ENCODE measurements around the gene ZNF649.
"Not testable (repeated sequence)": the region's sequence is repeated elsewhere in the genome, so short reads cannot be mapped to it uniquely, and the experiment has no call there.

The ZNF649 gene

DNA sequence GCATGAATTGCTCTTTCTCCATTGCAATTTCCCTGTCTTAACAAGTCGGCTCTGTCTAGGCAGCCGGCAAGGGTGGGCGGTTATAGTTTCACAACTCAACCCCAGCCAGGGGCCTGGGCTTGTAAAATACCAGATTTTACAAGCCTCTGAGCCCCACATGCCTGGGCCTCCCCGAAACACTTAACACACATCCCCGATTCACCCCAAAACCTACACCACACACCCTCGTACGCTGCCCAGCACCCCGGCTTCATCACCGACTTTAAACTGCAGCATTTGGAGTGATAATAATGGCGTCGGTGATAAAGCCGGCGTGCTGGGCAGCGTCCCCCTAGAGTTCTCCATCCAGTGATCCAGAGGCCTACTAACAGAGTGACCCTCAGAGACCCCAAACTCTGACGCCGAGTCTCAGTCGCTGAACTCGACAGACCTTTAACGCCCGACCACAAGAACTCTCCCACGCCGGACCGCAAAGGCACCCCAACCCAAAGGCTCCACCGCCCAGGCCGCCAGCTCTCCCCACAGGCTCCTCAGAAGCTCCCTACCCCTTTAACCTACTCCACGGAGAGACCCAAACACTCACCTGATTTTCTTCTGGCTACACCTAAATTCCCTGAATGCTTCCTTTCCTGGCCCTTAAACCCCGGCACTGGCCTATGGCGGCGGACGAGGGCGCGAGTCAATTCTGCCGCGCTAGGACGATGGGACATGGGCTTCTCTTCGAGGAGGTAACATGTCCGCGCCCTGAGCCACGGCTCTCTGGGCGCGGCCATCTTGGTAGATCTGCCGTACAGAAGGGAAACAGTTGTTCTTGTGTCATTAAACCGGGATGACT is at the start of gene ZNF649:
ZNF649 (minus strand) TSS at position 687 of the 835 bp plus-strand sequence. CDS start 4,910 bp downstream, outside the sequence.
- DNase-seq (ENCODE audit: low spot score), result peak; percentile 90

DNA sequence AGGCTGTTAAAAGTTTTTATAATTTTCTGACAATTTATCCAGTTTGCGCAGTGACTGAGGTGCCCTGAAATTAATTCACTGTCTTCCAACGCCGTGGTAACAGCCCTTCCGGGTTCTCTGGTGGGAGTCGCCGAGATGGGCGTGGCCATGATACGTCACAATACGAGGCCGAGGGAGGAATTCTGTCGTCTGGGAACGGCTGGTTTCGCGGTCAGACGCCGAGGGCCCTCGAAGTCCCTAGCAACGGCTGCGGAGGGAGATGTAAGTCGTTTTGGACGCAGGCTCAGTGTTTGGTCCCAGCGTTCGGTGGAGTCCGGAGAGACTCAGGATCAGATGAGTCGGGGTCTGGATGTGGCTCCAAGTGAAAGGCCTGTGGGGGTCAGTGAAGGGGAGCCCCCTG is 44.2 kb upstream of the ZNF649 start:
- DNase-seq (ENCODE audit: low spot score), result no peak

DNA sequence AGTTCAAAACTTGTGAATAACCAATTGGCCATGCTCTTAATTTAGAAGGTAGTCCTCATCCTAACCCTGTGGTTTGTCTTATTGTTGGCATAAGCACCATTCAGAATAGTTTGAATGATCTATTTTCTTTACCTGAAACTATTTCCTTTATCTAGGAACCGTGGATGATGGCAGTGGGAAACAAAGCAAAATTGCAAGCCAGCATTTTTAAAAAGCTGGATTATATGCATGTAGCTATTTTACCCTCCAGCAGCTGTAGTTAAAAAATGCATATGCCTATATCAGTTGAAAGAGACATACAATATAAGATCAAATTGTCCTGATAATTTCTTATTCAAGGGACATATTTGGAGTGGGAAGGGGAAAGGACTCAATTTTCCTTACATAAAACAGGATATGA is 41.8 kb upstream of the ZNF649 start:
- DNase-seq (ENCODE audit: low spot score), result no peak

DNA sequence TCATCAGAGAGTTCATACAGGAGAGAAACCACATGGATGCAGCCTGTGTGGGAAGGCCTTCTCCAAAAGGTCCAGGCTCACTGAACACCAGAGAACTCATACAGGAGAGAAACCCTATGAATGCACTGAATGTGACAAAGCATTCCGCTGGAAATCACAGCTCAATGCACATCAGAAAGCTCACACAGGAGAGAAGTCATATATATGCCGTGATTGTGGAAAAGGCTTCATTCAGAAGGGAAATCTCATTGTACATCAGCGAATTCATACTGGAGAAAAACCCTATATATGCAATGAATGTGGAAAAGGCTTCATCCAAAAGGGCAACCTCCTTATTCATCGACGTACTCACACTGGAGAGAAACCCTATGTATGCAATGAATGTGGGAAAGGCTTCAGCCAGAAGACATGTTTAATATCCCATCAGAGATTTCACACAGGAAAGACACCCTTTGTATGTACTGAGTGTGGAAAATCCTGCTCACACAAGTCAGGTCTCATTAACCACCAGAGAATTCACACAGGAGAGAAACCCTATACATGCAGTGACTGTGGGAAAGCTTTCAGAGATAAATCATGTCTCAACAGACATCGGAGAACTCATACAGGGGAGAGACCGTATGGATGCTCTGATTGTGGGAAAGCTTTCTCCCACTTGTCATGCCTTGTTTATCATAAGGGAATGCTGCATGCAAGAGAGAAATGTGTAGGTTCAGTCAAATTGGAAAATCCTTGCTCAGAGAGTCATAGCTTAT is 40.2 kb upstream of the ZNF649 start:
- no peak for DNase-seq (ENCODE audit: low spot score)

DNA sequence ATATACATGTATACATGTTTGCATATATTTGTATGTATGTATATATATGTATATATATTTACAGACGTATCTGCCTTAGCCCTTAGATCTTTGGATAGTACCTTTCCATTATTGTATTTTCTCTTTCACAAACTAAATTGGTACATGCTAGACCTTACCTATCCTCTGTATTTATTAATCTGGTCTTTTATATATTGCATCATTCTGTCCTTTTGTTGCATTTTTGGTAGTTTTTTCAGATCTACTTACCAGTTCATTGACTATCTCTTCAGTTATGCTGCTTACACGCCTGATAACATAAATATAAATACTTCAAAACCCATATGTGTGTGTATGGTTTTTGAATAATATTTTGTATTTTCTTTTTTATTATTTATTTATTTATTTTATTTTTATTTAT is 34.1 kb upstream of the ZNF649 start:
- no peak for DNase-seq (ENCODE audit: low spot score)

DNA sequence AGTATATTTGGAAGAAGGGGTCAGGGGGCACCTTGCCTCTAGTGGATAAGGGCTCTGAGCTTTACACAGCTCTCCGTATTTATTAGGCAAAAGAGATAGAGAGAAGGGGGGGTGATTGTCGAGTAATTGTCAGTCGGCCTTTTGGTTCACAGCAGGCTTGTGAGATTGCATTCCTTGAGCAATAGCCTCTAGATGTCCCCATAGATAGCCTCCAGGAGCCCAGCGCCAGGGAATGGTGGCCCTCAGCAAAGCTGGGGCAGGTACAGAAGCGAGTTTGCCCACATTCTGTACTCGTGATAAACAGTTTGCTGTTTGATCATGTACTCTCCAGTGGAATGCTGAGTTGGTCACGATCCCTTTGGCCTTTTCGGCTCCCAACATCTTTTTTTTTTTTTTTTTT is 27.1 kb upstream of the ZNF649 start:
- DNase-seq (ENCODE audit: low spot score), result no peak

DNA sequence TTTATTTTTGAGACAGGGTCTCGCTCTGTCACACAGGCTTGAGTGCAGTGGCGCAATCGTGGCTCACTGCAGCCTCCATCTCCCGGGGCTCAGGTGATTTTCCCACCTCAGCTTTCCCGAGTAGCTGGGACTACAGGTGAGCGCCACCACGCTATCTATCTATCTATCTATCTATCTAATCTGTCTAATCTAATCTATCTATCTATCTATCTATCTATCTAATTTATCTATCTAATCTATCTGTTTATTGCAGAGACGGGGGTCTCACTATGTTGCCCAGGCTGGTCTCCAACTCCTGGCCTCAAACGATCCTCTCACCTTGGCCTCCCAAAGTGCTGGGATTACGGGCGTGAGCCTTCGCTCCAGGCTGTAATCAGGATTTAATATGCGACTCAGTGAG is 23.0 kb upstream of the ZNF649 start:
- no peak for DNase-seq (ENCODE audit: low spot score)

DNA sequence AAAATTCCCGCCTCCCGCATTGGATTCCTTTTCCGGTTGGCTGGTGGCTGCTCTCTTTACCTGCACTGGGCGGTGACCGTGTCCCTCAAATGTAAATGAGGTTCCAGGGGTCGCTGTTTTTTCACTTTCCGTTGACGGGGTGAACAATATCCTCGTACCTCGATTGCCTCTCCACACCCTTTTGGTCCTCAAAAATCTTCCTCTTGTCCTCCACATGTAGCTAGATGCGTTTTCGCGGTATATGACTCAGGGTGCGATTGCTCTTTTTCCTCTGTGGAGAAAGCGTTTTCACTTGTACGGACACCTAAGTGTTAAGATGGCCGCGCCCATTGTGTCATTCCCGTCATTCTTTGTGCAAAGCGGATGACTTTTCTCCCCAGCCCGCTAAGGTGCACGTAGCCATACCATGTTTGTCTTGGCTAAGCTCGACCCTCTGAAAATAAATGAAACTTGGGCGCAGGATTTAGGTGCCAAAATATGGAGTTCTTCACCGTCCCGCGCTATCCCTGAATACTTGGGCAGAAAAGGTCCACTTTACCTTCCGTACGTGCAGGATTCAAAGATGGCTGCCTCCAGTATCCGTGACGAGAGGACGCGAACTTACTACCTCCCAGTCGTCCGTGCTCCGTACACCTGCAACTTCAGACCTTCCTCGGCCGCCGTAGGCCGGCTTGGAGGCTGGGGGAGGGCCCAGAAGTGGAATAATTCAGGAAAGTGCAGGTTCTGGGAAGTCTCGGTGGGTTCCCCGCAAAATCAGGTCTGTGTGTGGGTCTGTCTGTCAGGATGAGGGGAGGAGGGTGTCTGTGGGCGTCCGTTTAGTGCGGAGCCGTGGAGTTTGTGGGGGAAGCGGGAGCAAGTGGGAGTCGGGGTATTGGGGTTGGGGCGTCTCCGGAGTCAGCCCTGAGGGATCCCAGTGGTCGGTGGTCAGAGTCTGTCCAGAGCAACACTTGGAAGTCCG is 22.2 kb upstream of the ZNF649 start, which contains the start of gene ZNF613:
ZNF613 (plus strand) TSS at position 689 of the 958 bp plus-strand sequence. CDS start 8,749 bp downstream, outside the sequence.
- peak; percentile 95 for DNase-seq (ENCODE audit: low spot score)

DNA sequence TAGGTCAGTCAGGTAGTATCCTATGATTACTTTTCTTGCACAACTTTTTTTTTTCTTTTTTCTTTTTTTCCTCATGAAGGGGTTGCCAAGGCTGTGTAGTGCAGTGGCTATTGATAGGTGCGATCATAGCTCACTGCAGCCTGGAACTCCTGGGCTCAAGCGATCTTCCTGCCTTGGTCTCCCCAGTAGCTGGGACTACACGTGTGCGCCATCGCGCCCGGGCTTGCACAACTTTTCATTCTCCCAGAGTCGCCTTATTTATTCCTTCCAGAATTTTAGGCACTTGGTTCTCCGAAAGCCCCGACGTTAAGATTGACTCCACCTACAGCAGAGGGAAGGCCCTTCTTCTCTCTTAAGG is 21.6 kb upstream of the ZNF649 start:
- DNase-seq (ENCODE audit: low spot score), result no peak

DNA sequence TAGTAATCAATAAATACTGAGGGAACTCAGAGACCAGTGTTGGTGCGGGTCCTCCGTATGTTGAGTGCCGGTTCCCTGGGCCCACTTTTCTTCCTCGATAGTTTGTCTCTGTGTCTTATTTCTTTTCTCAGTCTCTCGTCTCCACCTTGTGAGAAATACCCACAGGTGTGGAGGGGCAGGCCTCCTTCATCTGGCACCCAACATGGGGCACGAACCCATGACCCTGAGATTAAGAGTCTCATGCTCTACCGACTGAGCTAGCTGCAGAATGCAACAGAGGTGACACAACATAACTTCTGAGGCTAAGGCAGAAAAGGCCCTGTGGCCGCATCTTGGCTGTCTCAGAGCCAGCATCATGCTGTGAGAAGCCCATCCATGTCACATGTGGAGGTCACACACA is 17.1 kb upstream of the ZNF649 start:
- DNase-seq (ENCODE audit: low spot score), result no peak

DNA sequence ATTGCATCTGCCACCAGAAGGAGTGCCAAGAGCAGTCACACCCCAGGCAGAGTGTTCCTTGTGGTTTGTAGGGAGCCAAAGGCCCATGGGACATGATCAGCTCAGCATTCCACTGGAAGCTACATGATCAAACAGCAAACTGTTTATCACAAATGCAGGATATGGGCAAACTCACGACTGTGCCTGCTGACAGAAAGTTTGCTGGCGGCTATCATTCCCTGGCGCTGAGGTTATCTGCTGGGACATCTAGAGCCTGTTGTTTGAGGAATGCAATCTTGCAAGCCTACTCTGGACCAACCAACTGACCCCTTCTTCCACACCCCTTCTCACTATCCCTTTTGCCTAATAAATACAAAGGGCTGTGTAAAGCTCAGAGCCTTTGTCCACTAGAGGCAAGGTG is 14.8 kb upstream of the ZNF649 start:
- no peak for DNase-seq (ENCODE audit: low spot score)

DNA sequence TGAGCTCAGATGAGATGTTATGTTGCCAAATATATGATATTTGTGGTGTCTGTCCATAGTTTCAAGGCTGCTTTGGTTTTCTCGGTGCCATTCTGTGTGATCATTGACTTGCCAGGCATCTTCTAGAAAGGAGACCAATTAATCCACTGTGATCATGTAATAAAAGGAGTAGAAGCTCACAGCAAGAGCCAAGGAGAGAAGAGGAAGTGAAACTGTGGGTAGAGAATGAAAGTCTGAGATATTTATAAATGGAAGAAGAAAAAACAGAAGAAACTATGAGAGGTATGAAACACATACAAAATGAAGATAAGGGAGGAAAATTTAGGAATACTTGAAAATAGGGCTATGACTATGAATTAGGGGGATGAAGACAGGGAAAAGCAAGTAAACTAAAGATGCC is 11.3 kb upstream of the ZNF649 start:
- DNase-seq (ENCODE audit: low spot score), result no peak

DNA sequence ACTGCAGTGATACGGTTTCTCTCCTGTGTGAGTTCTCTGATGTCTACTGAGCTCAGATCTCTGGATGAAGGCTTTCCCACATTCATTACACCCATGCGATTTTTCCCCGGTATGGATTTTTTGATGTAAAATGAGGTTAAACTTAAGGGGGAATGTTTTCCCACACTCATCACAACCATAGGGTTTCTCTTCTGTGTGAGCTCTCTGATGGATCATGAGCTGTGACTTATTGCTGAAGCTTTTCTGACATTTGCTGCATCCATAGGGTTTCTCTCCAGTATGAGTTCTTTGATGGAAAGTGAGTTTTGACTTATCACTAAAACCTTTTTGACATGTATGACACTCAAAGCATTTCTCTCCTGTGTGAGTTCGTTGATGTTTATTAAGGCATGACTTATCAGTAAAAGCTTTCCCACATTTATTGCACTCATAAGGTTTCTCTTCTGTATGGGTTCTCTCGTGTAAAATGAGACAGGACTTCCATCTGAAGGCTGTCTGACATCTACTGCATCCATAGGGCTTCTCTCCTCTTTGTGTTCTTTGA is 10.6 kb upstream of the ZNF649 start:
- DNase-seq (ENCODE audit: low spot score), result no peak

DNA sequence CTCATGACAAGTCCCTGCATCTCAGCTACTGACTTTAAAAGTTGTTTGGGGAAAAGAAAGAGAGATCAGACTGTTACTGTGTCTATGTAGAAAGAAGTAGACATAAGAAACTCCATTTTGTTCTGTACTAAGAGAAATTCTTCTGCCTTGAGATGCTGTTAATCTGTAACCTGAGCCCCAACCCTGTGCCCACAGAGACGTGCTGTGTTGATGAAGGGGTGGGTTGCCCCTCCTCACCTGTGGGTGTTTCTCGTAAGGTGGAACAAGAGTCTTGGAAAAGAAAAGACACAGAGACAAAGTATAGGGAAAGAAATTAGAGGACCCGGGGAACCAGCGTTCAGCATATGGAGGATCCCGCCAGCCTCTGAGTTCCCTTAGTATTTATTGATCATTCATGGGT is 3.2 kb upstream of the ZNF649 start:
- DNase-seq (ENCODE audit: low spot score), result not testable (repeated sequence)

DNA sequence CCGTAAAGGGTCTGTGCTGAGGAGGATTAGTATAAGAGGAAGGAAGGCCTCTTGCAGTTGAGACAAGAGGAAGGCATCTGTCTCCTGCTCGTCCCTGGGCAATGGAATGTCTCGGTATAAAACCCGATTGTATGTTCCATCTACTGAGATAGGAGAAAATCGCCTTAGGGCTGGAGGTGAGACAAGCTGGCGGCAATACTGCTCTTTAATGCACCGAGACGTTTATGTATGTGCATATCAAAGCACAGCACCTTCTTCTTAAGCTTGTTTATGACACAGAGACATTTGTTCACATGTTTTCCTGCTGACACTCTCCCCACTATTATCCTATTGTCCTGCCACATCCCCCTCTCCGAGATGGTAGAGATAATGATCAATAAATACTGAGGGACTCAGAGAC is 1.3 kb upstream of the ZNF649 start:
- not testable (repeated sequence) for DNase-seq (ENCODE audit: low spot score)

DNA sequence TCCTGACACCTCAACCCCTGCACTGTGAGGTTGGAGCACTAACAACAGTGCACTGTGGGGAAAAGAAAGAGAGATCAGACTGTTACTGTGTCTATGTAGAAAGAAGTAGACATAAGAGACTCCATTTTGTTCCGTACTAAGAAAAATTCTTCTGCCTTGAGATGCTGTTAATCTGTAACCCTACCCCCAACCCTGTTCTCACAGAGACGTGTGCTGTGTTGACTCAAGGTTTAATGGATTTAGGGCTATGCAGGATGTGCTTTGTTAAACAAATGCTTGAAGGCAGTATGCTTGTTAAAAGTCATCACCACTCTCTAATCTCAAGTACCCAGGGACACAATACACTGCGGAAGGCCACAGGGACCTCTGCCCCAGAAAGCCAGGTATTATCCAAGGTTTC is 822 bp upstream of the ZNF649 start:
- DNase-seq (ENCODE audit: low spot score), result not testable (repeated sequence)

DNA sequence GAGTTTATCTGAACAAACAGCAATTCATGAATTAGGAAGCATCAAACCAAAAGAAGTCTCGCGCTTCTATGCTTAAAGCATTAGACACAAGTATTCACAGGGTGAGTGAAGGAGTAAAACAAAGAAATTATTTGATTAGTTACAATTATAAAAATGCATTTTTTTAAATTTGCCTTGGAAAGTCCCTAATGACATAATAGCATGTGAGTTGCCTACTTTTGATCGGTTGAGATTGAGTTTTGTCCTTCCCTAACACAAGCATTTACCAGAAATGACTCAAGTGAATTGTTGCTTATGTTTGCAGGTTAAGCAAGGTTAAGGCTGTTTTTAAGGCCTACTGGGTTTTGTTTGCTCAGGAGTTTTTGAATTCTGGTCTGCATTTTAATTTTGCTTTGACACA is 389 bp upstream of the ZNF649 start:
- no peak for DNase-seq (ENCODE audit: low spot score)

DNA sequence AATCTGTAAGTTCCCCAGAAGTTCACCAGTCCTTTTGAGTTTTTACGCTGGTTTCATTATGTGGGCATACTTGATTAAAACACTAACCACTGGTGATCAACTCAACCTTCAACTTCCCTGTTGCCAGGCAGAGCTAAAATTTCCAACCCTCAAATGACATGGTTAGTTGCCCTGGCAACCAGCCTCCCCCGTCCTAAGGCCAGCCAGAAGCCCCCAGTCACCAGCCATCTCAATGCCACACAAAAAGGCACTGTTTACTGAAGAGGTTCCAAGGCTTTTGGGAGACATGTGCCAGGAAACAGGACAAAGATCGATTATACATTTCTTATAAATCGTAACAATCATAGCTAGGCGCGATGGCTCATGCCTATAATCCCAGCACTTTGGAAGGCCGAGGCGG is 1.6 kb downstream of the ZNF649 start:
- no peak for DNase-seq (ENCODE audit: low spot score)

DNA sequence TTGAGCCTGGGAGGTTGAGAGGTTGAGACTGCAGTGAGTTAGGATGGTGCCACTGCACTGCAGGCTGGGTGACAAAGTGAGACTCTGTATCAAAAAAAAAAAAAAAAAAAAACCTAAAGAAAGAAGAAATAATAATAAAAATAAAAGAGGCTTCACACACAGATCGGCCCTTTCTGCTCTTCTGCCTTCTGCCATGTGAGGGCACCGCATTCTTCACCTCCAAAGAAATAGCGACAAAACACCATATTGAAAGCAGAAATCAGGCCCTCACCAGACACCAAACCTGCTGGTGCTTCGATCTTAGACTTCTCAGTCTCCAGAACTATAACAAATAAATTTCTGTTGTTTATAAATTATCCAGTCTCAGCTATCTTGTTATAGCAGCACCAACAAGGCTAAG is 3.0 kb downstream of the ZNF649 start:
- DNase-seq (ENCODE audit: low spot score), result no peak

DNA sequence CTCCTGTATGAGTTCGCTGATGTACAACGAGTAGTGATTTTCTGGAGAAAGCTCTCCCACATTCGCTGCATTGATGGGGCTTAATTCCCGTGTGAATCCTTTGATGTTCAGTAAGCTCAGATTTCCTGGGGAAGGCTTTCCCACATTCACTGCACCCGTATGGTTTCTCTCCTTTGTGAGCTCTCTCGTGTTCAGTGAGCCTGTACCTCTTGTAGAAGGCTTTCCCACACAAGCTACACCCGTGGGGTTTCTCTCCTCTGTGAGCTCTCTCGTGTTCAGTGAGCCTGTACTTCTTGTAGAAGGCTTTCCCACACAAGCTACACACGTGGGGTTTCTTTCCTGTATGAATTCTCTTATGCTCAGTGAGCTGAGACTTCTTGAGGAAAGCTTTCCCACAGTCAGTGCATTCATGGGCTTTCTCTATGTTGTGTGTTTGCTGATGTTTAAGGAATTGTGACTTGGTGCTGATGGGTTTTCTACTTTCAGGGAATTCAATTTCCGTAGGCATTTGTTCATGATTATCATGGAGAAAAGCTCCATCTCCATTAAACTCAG is 13.5 kb downstream of the ZNF649 start:
- DNase-seq (ENCODE audit: low spot score), result no peak

DNA sequence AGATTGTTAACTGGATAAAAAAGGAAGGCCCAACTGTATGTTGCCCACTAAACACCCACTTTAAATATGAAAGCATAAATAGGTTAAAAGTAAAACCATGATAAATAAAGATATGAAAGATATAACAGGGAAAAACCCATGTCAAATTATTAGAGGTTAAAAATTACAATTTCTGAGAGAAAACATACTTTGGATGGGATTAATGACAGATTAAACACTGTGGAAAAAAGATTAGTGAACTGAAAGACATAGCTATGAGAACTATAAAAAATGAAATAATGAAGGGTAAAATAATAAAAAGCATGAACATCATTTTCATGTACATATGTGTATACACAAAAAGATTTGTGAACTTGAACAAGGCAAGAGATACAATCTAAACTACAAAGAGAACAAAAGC is 14.9 kb downstream of the ZNF649 start:
- no peak for DNase-seq (ENCODE audit: low spot score)
